ENCODE measurements around the gene NCOA5.
"Not testable (repeated sequence)": the region's sequence is repeated elsewhere in the genome, so short reads cannot be mapped to it uniquely, and the experiment has no call there.

Gene NCOA5

DNA sequence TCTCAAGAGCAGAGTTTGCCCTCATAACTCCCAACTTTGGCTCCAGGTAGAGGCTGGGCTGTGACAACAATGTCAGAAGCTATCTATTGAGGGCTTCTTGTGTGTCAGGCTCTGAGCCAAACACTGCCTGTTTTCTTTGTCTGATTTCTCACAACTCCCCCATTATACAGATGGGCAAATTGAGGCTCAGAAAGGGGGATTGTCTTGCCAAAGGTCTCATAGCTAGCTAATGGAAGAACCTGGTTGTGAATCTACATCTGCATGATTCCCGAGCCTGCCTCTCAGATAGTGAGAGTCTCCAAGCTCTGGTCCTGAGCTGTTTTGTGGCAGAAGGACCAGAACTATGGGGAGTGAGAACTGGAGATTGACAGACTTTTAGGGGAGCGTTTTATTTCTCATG, 29.8 kb upstream of the NCOA5 start:
- DNase-seq = no peak

DNA sequence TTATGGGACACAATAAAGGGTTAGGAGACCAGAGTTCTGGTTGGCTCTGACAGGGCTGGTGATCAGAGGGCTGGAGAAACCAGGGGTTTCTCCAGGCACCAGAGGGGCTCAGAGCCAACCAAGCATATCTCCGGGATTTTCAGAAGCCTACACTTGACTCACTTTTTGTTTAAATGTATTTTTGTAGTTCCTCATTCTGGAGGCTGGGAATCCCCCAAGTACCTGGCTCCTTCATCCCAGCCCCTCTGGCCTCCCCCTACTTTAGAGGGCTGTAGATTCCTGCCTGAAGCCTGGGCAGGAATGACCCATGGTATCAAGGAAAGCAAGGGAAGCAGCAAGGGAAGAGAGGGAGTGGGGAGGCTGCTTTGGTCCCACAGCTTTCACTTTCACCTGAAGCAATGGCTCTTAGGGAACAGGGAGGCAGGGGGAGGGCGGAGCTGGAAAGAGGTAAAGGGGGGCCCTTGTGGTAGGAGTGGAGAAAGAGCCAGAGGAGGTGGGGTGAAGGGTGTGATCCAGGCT, 29.3 kb upstream of the NCOA5 start:
- no peak for DNase-seq

DNA sequence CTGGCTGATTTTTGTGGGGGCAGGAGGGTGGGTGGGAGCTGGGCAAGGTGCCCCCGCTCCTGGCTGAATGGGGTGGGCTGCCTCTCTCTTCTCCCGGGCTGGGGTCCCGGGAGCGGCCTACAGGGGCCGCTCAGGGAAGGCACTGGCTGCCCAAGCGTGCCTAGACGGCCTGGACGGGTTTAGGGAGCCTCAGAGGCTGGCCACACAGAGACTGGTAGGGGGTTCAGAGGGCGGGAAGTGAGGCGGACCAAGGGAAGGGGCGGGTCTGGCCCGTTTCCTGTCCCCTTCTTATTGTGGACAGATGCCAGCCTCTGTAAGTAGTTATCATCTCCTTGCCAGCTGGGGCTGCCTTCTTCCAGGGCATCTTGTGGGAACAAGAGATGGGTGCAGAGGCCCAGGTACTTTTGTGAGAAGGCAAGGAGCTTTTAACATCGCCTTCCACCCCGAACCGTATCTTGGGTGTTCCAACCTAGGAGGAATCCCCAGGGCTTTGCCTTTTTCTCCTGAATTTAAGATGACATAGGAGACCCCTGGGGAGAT, 28.8 kb upstream of the NCOA5 start:
- peak; percentile 28 for DNase-seq

DNA sequence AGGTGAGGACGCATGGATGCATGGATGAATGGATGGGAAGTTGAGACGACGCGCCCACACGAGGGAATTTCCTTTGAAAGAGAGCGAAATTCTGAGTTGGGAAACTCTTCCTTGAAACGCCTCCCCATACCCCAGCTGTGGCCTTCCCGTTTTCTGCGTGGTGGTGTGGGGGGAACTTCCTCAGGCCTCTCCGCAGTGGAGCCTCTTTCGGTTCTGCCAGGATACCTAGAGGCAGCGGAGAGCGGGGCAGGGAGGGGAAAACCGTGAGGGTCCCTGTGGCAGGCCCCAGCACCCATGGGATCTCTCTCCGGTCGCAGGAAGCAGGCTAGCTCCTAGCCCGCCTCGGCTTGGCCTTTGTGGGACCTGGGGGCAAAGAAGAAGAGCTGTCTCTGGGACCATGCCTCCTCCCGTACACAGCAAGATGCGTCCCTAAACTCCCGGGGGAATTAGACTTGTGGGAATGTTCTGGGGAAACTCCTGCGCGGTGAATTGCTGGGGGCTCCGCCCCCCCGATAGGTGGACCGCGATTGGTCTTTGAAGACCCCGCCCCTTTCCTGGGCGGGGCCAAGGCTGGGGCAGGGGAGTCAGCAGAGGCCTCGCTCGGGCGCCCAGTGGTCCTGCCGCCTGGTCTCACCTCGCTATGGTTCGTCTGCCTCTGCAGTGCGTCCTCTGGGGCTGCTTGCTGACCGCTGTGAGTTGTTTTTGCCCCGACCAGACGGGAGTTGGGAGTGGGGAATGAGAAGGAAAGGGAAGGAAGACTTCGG, 28.1 kb upstream of the NCOA5 start, which contains the start of gene CD40:
CD40 (plus strand) TSS at position 611 of the 764 bp plus-strand sequence; CDS start at position 641, 30 bp downstream.
- peak; percentile 84 for DNase-seq

DNA sequence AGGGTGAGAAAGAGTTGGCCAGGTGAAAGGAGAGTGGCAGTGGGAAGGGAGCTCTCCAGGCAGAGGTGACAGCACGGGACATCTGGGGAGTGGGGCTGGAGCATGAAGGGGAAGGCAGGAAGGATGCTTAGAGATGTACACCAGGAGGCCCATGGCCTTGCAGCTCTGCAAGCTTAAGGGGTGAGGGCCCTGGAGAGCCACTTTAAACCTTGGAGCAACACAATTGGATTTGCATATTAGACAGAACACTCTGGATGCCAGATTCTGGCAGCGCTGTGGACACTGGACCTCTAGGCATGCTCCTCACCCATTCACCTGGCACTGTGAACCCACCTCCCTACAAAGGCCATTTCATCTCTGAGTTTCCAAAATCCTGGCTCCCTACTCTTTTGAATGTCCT, 24.7 kb upstream of the NCOA5 start:
- no peak for DNase-seq

DNA sequence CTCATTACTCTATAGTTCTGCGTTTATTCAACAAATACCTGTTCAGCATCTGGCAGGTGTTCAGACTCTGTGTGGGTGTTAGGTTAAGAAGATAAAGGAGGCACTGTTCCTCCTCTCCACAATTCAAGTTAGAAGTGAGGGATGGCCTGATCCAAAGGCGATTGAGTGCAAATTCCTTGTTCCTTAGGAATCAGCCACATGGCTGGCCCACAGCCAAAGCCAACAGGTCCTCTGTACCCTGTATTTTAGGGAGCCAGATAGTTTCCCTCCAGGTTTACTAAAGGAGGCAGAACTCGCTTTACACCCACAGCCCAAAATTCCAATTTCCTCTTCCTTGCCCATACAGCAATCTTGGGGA, 23.3 kb upstream of the NCOA5 start:
- DNase-seq = no peak

DNA sequence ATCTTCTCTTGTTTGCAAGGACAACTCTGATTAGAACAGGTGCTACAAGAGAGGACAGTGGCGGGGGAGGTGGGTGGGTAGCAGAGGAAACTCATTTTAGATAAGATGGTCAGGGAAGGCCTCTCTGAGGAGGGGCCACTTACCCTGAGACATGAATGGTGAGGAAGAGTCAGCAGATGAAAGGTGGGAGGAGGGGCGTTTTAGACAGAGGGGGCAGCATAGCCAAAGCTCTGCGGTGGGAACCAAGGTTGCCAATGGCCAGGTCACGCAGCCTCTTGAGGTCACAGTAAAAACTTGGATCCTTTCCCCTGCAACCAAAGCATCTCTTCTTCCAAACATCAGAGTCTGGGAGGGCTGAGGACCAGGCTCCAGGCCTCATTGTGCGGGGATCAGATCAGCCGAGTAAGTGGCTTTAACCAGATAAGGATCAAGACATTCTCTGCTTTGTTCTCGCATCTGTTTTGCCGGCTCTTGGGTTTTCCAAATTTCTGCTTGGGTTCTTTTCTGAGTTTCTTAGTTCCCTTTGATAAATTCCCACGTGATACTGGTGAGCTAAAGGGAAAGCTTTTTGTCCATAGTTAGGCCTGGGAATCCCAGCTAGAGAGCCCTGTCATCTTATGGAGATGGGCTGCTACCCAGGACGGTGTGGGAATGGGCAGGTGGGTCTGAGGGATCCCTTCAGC, 22.8 kb upstream of the NCOA5 start:
- DNase-seq = no peak

DNA sequence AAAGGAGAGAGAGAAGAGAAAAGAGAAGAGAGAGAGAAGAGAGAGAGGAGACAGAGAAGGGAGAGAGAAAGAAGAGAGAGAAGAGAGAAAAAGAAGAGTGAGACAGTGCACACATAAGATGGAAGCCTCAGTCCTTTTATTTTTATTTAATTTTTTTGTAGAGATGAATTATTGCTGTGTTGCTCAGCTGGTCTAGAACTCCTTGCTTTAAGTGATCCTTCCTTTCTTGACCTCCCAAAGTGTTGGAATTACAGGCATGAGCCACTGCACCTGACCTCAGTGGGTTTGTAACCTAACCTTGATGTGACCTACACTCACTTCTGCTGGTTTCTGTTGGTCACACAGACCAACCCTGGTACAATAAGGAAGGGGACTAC, 22.1 kb upstream of the NCOA5 start:
- DNase-seq = no peak

DNA sequence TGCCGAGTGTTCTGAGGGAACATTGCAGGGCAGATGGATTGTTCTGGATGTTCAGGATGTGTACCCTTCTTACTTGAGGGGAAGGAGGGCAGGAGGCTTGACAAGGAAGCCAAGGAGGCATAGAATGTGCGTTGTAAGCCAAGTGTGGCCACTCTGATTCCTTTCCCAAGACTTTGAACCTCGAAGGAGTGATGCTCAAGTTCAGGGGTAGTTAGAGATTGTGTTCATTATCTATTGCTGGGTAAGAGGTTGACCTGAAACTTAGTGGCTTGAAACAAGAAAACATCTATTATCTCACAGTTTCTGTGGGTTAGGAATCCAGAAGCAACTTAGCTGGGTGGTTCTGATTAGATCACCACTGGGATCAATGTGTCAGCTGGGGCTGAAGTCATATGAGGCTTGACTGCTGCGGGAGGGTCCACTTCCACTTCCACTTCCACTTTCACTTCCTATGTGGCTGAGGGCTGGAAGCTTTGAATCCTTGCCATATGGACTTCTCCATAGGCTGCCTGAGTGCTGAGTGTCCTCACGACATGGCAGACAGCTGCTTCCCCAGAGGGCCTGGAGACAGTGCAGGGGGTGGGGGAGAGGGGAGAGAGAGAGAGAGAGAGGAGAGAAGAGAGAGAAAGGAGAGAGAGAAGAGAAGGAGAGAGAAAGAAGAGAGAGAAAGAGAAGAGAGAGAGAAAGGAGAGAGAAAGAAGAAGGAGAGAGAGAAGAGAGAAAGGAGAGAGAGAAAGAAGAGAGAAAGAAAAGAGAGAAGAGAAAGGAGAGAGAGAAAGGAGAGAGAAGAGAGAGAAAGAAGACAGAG, 21.5 kb upstream of the NCOA5 start:
- DNase-seq = no peak

DNA sequence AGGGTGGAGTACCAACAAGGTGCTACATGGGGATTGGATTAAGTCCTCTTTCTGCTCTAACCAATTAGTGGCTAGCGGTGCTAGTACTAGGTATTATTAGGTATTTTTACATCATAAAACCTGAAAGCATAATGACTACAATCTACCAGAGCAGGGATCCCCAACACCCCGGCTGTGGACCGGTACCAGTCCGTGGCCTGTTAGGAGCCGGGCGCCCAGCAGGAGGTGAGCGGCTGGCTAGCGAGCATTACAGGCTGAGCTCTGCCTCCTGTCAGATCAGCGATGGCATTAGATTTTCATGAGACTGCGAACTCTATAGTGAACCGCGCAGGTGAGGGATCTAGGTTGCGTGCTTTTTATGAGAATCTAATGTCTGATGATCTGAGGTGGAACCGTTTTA, 19.2 kb upstream of the NCOA5 start:
- DNase-seq = no peak

DNA sequence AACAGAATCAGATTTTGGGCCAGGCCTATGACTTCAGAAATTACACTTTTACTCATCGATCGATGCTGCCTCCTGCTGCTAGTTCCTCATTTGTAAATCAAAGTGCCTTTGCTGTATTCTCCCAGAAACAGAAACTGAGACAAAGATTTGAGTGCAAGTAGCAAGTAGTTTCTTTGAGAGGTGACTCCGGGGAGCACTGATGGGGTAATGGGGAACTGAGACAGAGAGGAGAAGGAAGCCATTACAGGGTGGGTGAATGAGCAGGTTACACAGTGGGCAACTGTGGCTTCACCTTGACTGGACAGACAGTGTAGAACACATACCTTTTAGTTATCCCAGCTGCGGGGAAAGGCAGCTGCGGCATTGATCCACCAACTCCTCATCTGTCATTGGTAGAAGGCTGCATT, 18.7 kb upstream of the NCOA5 start:
- DNase-seq = no peak

DNA sequence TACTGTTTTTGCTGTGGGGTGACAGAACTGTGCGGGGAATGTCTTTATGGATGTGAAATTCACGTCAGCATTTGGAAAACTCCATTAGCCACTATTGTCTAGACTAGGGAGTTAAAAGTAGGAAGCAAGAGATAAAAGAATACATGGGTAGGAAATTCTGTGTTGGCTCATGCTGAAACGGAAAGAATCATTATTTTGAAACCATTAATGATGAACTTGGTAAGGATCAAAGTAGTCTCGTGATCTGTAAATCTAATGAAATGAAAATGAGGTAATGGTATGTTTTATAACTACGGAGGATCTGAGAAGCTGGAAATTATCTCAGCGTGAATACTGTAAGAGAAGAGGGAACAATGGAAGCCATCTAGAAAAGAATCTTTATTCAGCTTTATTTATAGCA, 17.3 kb upstream of the NCOA5 start:
- no peak for DNase-seq

DNA sequence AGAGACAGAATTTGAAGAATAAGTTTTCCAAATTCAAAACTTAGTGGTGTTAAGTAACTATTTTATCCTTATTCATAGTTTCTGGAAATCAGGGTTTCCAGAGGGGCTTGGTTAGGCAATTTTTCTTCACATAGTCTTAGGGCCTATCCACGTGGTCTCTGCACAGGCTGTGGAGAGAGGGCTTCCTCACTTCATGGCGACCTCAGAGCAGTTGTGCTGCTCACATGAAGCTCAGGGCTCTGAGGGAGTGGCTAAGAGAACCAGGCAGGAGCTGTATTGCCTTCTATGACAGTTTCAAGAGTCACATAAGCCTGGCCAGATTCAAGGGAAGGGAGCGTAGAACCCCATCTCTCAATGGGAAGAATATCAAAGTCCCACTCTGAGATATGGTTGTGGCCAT, 14.5 kb upstream of the NCOA5 start:
- no peak for DNase-seq

DNA sequence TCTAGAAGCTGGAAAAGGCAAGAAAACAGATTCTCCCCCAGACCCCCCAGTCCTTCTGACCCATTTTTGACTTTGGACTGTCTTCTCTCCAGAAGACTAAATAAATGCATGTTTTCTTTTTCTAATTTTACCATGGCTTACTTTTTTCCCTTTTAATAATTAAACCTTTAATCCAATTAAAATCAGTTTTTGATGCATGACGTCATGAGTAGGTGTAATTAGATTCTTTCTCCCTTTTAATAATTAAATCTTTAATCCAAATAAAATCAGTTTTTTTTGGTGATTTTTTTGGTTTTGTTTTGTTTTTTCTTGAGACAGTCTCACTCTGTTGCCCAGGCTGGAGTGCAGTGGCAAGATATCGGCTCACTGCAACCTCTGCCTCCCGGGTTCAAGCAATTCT, 13.2 kb upstream of the NCOA5 start:
- DNase-seq = no peak

DNA sequence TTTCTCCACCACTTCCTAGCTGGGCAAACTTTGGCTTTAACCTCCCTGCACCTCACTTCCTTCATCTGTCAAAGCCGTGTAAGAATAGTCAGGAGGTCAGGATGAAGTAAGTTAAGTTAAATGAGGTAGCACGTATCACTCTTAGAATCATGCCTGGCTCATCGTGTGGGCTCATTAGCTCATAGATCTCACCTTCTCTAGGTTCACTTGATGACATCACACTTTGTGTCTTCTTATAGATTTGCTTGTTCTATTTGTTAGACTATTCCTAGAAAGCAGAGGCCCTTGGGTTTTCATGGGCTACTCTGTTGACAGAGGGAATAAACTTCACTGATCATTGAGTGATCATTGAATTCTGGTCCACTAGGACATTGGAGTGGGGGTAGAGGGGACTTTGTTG, 12.2 kb upstream of the NCOA5 start:
- DNase-seq = no peak

DNA sequence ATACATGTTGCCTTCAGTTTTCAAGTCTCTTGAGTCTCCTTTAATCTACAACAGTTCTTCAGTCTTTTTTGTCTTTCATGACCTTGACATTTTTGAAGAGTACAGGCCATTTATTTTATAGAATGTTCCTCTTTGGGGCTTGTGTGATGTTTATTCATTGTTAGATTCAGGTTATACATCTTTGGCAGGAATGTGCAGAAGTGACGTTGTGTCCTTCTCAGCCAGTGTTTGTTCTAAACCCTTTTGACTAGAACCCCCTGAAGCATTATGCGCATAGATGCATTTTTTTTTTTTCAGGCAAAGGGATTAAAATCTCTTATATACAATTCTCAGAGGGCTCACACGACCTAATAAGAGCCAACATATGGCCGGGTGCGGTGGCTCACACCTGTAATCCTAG, 11.2 kb upstream of the NCOA5 start:
- DNase-seq = no peak

DNA sequence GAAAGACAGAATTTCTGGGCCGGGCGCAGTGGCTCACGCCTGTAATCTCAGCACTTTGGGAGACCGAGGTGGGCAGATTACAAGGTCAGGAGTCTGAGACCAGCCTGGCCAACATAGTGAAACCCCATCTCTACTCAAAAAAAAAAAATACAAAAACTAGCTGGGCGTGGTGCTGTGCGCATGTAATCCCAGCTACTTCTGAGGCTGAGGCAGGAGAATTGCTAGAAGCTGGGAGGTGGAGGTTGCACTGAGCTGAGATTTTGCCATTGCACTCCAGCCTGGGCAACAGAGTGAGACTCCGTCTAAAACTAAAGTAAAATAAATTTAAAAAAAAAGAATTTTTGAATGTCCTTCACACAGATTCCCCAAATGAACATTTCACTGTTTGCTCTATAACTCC, 10.7 kb upstream of the NCOA5 start:
- not testable (repeated sequence) for DNase-seq

DNA sequence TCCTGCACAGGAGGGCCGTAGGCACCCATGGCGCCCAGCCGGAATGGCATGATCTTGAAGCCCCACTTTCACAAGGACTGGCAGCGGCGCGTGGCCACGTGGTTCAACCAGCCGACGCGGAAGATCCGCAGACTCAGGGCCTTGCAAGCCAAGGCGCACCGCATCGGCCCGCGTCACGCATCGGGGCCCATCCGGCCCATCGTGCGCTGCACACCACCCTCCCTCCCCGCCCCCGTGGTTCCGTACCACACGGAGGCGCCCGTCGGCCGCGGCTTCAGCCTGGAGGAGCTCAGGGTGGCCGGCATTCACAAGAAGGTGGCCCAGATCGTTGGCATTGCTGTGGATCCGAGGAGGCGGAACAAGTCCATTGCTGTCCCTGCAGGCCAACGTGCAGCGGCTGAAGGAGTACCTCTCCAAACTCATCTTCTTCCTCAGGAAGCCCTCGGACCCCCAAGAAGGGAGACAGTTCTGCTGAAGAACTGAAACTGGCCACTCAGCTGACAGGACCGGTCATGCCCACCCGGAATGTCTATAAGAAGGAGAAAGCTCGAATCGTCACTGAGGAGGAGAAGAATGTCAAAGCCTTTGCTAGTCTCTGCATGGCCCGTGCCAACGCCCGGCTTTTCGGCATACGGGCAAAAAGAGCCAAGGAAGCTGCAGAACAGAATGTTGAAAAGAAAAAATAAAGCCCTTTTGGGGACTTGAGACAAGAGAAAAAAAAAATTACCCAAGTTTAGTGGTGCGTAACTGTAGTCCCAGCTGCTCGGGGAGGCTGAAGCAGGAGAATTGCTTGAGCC, 9.9 kb upstream of the NCOA5 start:
- no peak for DNase-seq

DNA sequence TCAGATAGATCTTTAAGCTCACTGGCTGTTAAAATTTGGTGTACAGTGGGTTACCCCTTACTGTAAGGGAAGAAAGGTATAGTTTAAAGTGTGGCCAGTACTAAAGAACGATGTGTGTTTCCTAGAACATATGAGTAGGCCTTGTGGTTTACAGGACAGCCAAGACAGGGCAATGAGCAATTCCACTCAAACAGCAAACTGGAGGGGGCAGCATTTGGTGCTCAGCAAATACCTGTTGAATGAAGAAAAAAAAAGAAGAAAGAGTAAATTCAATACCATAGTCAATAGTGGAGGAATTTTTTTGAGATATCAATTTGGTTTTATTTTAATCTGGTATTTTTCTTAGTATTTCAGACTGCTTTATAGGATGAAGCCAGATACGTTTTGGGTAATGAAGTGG, 3.8 kb upstream of the NCOA5 start:
- DNase-seq = no peak

DNA sequence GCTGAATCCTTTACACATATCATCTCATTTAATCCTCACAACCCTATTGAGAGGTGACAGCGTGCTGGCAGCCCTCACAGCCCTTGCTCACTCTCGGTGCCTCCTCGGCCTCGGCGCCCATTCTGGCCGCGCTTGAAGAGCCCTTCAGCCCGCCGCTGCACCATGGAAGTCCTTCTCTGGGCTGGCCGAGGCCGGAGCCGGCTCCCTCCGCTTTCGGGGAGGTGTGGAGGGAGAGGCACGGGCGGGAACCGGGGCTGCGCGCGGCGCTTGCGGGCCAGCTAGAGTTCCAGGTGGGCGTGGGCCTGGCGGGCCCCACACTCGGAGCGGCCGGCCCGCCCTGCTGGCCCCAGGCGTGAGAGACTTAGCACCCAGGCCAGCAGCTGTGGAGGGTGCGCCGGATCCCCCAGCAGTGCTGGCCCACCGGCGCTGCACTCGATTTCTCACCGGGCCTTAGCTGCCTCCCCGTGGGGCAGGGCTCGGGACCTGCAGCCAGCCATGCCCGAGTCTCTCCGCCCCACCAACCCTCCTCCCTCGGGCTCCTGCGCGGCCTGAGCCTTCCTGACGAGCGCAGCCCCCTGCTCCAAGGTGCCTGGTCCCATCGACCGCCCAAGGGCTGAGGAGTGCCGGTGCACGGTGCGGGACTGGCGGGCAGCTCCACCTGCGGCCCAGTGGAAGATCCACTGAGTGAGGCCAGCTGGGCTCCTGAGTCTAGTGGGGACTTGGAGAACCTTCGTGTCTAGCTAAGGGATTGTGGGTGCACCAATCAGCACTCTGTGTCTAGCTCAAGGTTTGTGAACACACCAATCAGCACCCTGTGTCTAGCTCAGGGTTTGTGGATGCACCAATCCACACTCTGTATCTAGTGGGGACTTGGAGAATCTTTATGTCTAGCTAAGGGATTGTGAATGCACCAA, 2.1 kb upstream of the NCOA5 start:
- not testable (repeated sequence) for DNase-seq

DNA sequence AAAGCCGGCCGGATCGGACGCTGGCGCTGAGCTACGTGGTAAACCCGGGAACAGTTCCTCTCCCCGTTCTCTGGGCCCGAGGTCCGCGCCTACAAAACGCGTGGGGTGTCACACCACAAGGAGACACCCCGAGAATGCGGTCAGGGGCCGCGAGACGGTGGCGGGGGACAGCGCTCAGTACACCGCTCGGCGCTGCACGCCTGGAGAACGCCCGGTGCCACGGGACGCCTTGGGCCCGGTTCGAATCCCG, 670 bp downstream of the NCOA5 start:
- no peak for DNase-seq
